Activated CD4-positive, alpha-beta T cell treated with anti-CD3 and anti-CD28 coated beads, Interleukin-2, Interleukin-6, amounts not matched to agents 100 ng/mL and 50 ng/mL, durations not matched to agents 16 hours and 8 hours (primary cell): Measurements from ENCODE around the gene HK1.
A peak's percentile ranks its signal among the peaks of the same experiment; 100 is the strongest.
"Not testable (repeated sequence)": the region's sequence is repeated elsewhere in the genome, so short reads cannot be mapped to it uniquely, and the experiment has no call there.

ENCODE experiments used
- DNase-seq: peaks from one replicate; pipeline ENCODE4 v3.0.0-alpha.2; 2020

The HK1 gene

GRCh38 chr10:69434169-69434568, 155.9 kb downstream of the HK1 start:
- no peak for DNase-seq

GRCh38 chr10:69434926-69435325, 156.6 kb downstream of the HK1 start:
- DNase-seq = no peak

GRCh38 chr10:69435966-69436520, 157.7 kb downstream of the HK1 start:
- no peak for DNase-seq

GRCh38 chr10:69437321-69438259, 159.3 kb downstream of the HK1 start:
- no peak for DNase-seq

GRCh38 chr10:69438536-69439349, 160.4 kb downstream of the HK1 start:
- no peak for DNase-seq

GRCh38 chr10:69439350-69439739, 161.0 kb downstream of the HK1 start:
- DNase-seq = no peak

GRCh38 chr10:69439813-69440506, 161.7 kb downstream of the HK1 start:
- no peak for DNase-seq

GRCh38 chr10:69443354-69443753, 165.1 kb downstream of the HK1 start:
- DNase-seq = no peak

GRCh38 chr10:69445041-69445440, 166.7 kb downstream of the HK1 start:
- no peak for DNase-seq

- no peak for DNase-seq
These were observed 167.9 kb downstream of the HK1 start for GRCh38 chr10:69446229-69446628.

GRCh38 chr10:69446650-69447151, 168.4 kb downstream of the HK1 start:
- DNase-seq = peak; percentile 43

GRCh38 chr10:69449841-69450240, 171.5 kb downstream of the HK1 start:
- DNase-seq = peak; percentile 67

GRCh38 chr10:69450395-69450794, 172.1 kb downstream of the HK1 start:
- not testable (repeated sequence) for DNase-seq

- DNase-seq = peak; percentile 88
These were observed 173.0 kb downstream of the HK1 start, which contains the start of gene TSPAN15 for GRCh38 chr10:69451209-69451783. Gene TSPAN15, plus strand, starts transcription at chr10:69451465. Its CDS starts 130 bp downstream, at chr10:69451595.
